Keratinocyte (primary cell): Measurements from ENCODE around the gene CD160. TPM values are rescaled to one million over a fixed set of nuclear protein-coding genes. Genes with fewer than 3 reads are reported as not detected.
"Not testable (repeated sequence)": the region's sequence is repeated elsewhere in the genome, so short reads cannot be mapped to it uniquely, and the experiment has no call there.

Experiments
- DNase-seq: peaks from one replicate; pipeline ENCODE4 v3.0.0-alpha.2; 2011; ENCODE audit warnings: low read depth, missing footprints, low spot score
- FAIRE-seq: peaks from 2 replicates; lab custom pipeline; 2011; peaks lifted over from hg19 to GRCh38; lab: Jason Lieb, UNC
- H2AFZ ChIP-seq: 2 replicates; pipeline ENCODE4 v1.6.0; 2012; ENCODE audit warnings: low read length, control low read depth, inconsistent platforms; ENCODE audit not compliant: control insufficient read depth
- H3K27ac ChIP-seq: 2 replicates; pipeline ENCODE4 v1.5.1; 2011; ENCODE audit warnings: low read length; ENCODE audit not compliant: control insufficient read depth, insufficient read depth
- H3K27me3 ChIP-seq: 3 replicates; pipeline ENCODE4 v1.6.0; 2011; ENCODE audit warnings: low read length; ENCODE audit not compliant: control insufficient read depth, insufficient read depth; ENCODE audit errors: extremely low read depth
- H3K36me3 ChIP-seq, 2 experiments: 2 replicates in 1 of 2; 3 replicates in 1 of 2; pipeline ENCODE4 v1.5.1; 2011; ENCODE audit warnings: low read length in 2 of 2, mild to moderate bottlenecking in 1 of 2; ENCODE audit not compliant: control insufficient read depth in 2 of 2, insufficient read depth in 2 of 2; ENCODE audit errors: extremely low read depth in 1 of 2
- H3K4me1 ChIP-seq: 3 replicates; pipeline ENCODE4 v1.5.1; 2011; ENCODE audit warnings: low read length; ENCODE audit not compliant: control insufficient read depth, insufficient read depth; ENCODE audit errors: extremely low read depth
- H3K4me2 ChIP-seq: 3 replicates; pipeline ENCODE4 v1.6.0; 2011; ENCODE audit warnings: low read depth, low read length; ENCODE audit not compliant: control insufficient read depth, insufficient read depth; ENCODE audit errors: extremely low read depth
- H3K4me3 ChIP-seq, 3 experiments: fragments of 200-600 bp in 1 of 3; sonication (generic) in 1 of 3; 2 replicates in 2 of 3; 3 replicates in 1 of 3; pipeline ENCODE4 v1.5.1; 2011 to 2016; ENCODE audit warnings: low read length in 3 of 3, mild to moderate bottlenecking in 3 of 3, control low read depth in 2 of 3, inconsistent platforms in 1 of 3, low read depth in 1 of 3, mixed read lengths in 1 of 3, mixed run types in 1 of 3, moderate library complexity in 1 of 3; ENCODE audit not compliant: control insufficient read depth in 2 of 3, insufficient read depth in 2 of 3; ENCODE audit errors: extremely low read depth in 1 of 3
- H3K79me2 ChIP-seq: 2 replicates; pipeline ENCODE4 v1.6.0; 2012; ENCODE audit warnings: low read length; ENCODE audit not compliant: control insufficient read depth, insufficient read depth
- H3K9ac ChIP-seq: 3 replicates; pipeline ENCODE4 v1.6.0; 2011; ENCODE audit warnings: low read length; ENCODE audit not compliant: control insufficient read depth, insufficient read depth; ENCODE audit errors: extremely low read depth
- H3K9me1 ChIP-seq: 3 replicates; pipeline ENCODE4 v1.6.0; 2011; ENCODE audit warnings: low read length; ENCODE audit not compliant: control insufficient read depth, insufficient read depth; ENCODE audit errors: extremely low read depth
- H3K9me3 ChIP-seq: 2 replicates; pipeline ENCODE4 v1.5.1; 2012; ENCODE audit warnings: low read depth, low read length; ENCODE audit not compliant: control insufficient read depth
- H4K20me1 ChIP-seq: 3 replicates; pipeline ENCODE4 v1.6.0; 2011; ENCODE audit warnings: low read length; ENCODE audit not compliant: control insufficient read depth, insufficient read depth; ENCODE audit errors: extremely low read depth
- CTCF ChIP-seq, 3 experiments: IDR thresholded peaks in 1 of 3; conservative IDR thresholded peaks in 1 of 3; optimal IDR thresholded peaks in 1 of 3; 2 replicates in 2 of 3; 3 replicates in 1 of 3; pipeline versions ENCODE3 to v1.5.1; 2011; ENCODE audit warnings: low read length in 3 of 3, mild to moderate bottlenecking in 3 of 3, moderate library complexity in 2 of 3, control low read depth in 1 of 3, inconsistent platforms in 1 of 3; ENCODE audit not compliant: insufficient read depth in 2 of 3; ENCODE audit errors: extremely low read depth in 1 of 3
- EZH2 ChIP-seq: IDR thresholded peaks from one replicate; pipeline ENCODE4 v1.6.1; 2012; ENCODE audit warnings: inconsistent platforms, mild to moderate bottlenecking, low read length, moderate library complexity
- dilution Hi-C: fragments of 300-500 bp; cut with MboI; formaldehyde crosslinking; loops from one replicate; pipeline ENCODE4 v1.7.0; 2020; ENCODE audit warnings: low sequenced_read_pairs; ENCODE audit not compliant: extremely low pct_ligation_motif_present
- polyA plus RNA-seq, 5 experiments: library from polyadenylated mRNA; depleted of rRNA in 3 of 5; stranded (reverse) in 3 of 5; stranded (forward) in 1 of 5; unstranded in 1 of 5; fragments of >200 nt; gene quantifications; 1 replicate in 1 of 5; 2 replicates in 3 of 5; 3 replicates in 1 of 5; pipeline versions ENCODE4 v1.2.1 to v1.2.3, GENCODE V29; 2011 to 2012; ENCODE audit warnings: missing spikeins in 2 of 5, low read depth in 1 of 5, low replicate concordance in 1 of 5

The CD160 gene
- polyA plus RNA-seq, 1 donor (not counting 4 experiments of a cell fraction or from before 2014, with no cell fraction given) = not detected

DNA sequence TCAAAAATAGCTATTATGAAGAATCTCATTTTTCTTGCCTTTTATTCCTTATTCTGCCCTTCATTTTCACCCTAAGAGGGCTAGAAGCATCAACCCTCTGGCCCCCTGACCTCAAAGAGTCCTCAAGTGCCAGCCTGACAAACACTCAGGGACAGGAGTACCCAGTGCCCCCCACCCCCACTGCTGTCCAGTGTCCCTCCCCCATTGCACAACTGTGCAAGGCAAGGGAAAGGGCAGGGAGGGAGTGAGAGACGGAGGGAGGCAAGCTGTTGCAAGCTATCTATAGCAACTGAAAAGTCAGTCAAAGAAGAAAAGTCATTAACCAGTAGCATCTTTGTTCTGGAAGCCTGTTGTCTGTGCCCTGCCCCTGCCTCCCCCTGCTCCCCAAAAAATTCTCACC is 33.2 kb upstream of the CD160 start:
- peaks cover 21% of the 10 kb centered on the region for H3K4me1 ChIP-seq
- H3K9me3 ChIP-seq, H3K27me3 ChIP-seq, H4K20me1 ChIP-seq, H3K36me3 ChIP-seq, H3K4me2 ChIP-seq, FAIRE-seq, H2AFZ ChIP-seq, DNase-seq, dilution Hi-C loops, H3K9ac ChIP-seq, H3K79me2 ChIP-seq, H3K27ac ChIP-seq, H3K4me3 ChIP-seq, H3K9me1 ChIP-seq: not testable (repeated sequence)

DNA sequence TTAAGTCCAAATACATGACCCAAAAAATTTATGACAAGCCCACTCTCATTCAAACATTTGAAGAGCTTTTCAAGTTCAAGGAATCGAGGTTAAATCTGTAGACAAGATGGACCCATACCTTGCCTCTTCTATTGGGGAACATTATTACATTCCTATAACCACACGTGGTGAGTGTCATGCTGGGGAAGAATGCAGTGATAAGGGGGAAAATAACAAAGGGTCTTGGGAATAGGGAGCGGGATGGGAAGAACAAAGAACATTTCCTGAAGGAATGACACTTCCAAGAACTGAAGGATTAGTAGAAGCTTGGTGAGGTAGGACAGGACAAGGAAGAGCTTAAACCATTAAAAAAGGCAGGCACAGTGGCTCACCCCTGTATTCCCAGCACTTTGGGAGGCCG is 31.0 kb upstream of the CD160 start:
- Histone ChIP-seq H3K9me1 (no peaks in the 10 kb centered on the region), H3K9me3 (no peaks in the 10 kb centered on the region), H3K27ac (no peak overlapping the region), H4K20me1 (no peaks in the 10 kb centered on the region), H3K9ac (no peak overlapping the region), H3K4me1 (peaks cover 26% of the 10 kb centered on the region), H3K79me2 (no peaks in the 10 kb centered on the region), H3K36me3 (no peaks in the 10 kb centered on the region), H2AFZ (no peak overlapping the region), H3K27me3 (no peaks in the 10 kb centered on the region), H3K4me3 (no peak overlapping the region), H3K4me2 (no peak overlapping the region)
- dilution Hi-C loops = no loop called here
- TF ChIP-seq EZH2 (no peak), CTCF (optimal IDR thresholded peaks at IDR 0.05 in 1 of 3, IDR thresholded peaks at IDR 0.05 in 1 of 3, conservative IDR thresholded peaks at IDR 0.05 in 1 of 3; ENCODE audit: extremely low read depth in 1 of 3, insufficient read depth in 2 of 3, low read length in 3 of 3) (no peak)
- DNase-seq (no peak), FAIRE-seq (no peak)

GRCh38 chr1:145688924-145689323 is 30.4 kb upstream of the CD160 start:
- dilution Hi-C loops = no loop called here
- Histone ChIP-seq H3K79me2 (no peaks in the 10 kb centered on the region), H4K20me1 (no peaks in the 10 kb centered on the region), H2AFZ (no peak overlapping the region), H3K9ac (no peak overlapping the region), H3K4me3 (no peak overlapping the region), H3K9me1 (no peaks in the 10 kb centered on the region), H3K4me2 (no peak overlapping the region), H3K27me3 (no peaks in the 10 kb centered on the region), H3K36me3 (no peaks in the 10 kb centered on the region), H3K4me1 (peaks cover 26% of the 10 kb centered on the region), H3K9me3 (no peaks in the 10 kb centered on the region), H3K27ac (no peak overlapping the region)
- DNase-seq (no peak), FAIRE-seq (no peak)
- TF ChIP-seq EZH2 (no peak), CTCF (optimal IDR thresholded peaks at IDR 0.05 in 1 of 3, IDR thresholded peaks at IDR 0.05 in 1 of 3, conservative IDR thresholded peaks at IDR 0.05 in 1 of 3; ENCODE audit: extremely low read depth in 1 of 3, insufficient read depth in 2 of 3, low read length in 3 of 3) (no peak)
